HepG2 (cell line): ENCODE results near the gene SLC6A8. TPM values are rescaled to one million over a fixed set of nuclear protein-coding genes. Genes with fewer than 3 reads are reported as not detected.

Experiments used
- CBX2 ChIP-seq, 2 experiments: fragments of 200-600 bp in 1 of 2; sonication (generic); formaldehyde crosslinking in 1 of 2; IDR thresholded peaks; 2 replicates each; pipeline versions ENCODE4 v1.7.0 to v1.8.1; 2018 to 2022; ENCODE audit warnings: low read depth in 2 of 2, low read length in 1 of 2, mild to moderate bottlenecking in 1 of 2, missing genetic modification reagents in 1 of 2
- DMTF1 ChIP-seq: sonication (generic); formaldehyde crosslinking; IDR thresholded peaks from 2 replicates; pipeline ENCODE4 v1.4.0; 2020; ENCODE audit warnings: mild to moderate bottlenecking, missing genetic modification reagents
- HDAC1 ChIP-seq: sonication (generic); formaldehyde crosslinking; IDR thresholded peaks from 2 replicates; pipeline ENCODE4 v1.5.1; 2020; ENCODE audit warnings: mild to moderate bottlenecking, missing genetic modification reagents
- MTF2 ChIP-seq: sonication (generic); formaldehyde crosslinking; IDR thresholded peaks from 2 replicates; pipeline ENCODE4 v1.5.0; 2020; ENCODE audit warnings: missing genetic modification reagents, borderline replicate concordance
- PAX8 ChIP-seq: sonication (generic); formaldehyde crosslinking; IDR thresholded peaks from 2 replicates; pipeline ENCODE4 v1.8.0; 2022; ENCODE audit warnings: mild to moderate bottlenecking, missing genetic modification reagents, borderline replicate concordance
- SMC3 ChIP-seq: IDR thresholded peaks from 2 replicates; pipeline ENCODE4 v1.6.1; 2011; ENCODE audit warnings: low read length, improper control_type of control experiment
- SOX5 ChIP-seq: IDR thresholded peaks from 2 replicates; pipeline ENCODE4 v1.6.1; 2016; ENCODE audit warnings: borderline replicate concordance
- ZBTB7B ChIP-seq: sonication (generic); formaldehyde crosslinking; IDR thresholded peaks from 2 replicates; pipeline ENCODE4 v1.4.0; 2020; ENCODE audit warnings: missing genetic modification reagents
- ZEB1 ChIP-seq: IDR thresholded peaks from 2 replicates; pipeline ENCODE4 v1.6.1; 2012; ENCODE audit warnings: mild to moderate bottlenecking, low read depth, inconsistent platforms; ENCODE audit not compliant: insufficient replicate concordance
- ZFP90 ChIP-seq: sonication (generic); formaldehyde crosslinking; IDR thresholded peaks from 2 replicates; pipeline ENCODE4 v1.8.0; 2022; ENCODE audit warnings: missing genetic modification reagents, mild to moderate bottlenecking, inconsistent platforms, borderline replicate concordance
- ZNF263 ChIP-seq: sonication (generic); formaldehyde crosslinking; IDR thresholded peaks from 2 replicates; pipeline ENCODE4 v1.4.0; 2020; ENCODE audit warnings: missing genetic modification reagents
- ZNF333 ChIP-seq: sonication (generic); formaldehyde crosslinking; IDR thresholded peaks from 2 replicates; pipeline ENCODE4 v1.4.0; 2020; ENCODE audit warnings: mild to moderate bottlenecking, missing genetic modification reagents, borderline replicate concordance
- ZNF446 ChIP-seq: sonication (generic); formaldehyde crosslinking; IDR thresholded peaks from 2 replicates; pipeline ENCODE4 v1.5.0; 2020; ENCODE audit warnings: mild to moderate bottlenecking, missing genetic modification reagents
- ZNF563 ChIP-seq: sonication (generic); formaldehyde crosslinking; IDR thresholded peaks from 2 replicates; pipeline ENCODE4 v1.8.0; 2022; ENCODE audit warnings: mild to moderate bottlenecking, moderate library complexity, missing genetic modification reagents
- ZNF605 ChIP-seq: sonication (generic); formaldehyde crosslinking; IDR thresholded peaks from 2 replicates; pipeline ENCODE4 v1.8.0; 2022; ENCODE audit warnings: mild to moderate bottlenecking, missing genetic modification reagents
- ZNF749 ChIP-seq: sonication (generic); formaldehyde crosslinking; IDR thresholded peaks from 2 replicates; pipeline ENCODE4 v1.8.0; 2022; ENCODE audit warnings: mild to moderate bottlenecking, missing genetic modification reagents, moderate library complexity, borderline replicate concordance
- polyA plus RNA-seq, 8 experiments: library from polyadenylated mRNA; depleted of rRNA in 3 of 8; stranded (reverse) in 7 of 8; unstranded in 1 of 8; fragments of >200 nt; fragmentation: Illumina TruSeq in 4 of 8; extraction: Trizol in 4 of 8; gene quantifications; 2 replicates each; pipeline versions ENCODE4 v1.2.1 to v1.2.3, GENCODE V29; 2011 to 2016; ENCODE audit warnings: low read depth in 4 of 8, missing spikeins in 1 of 8, mixed read lengths in 1 of 8; ENCODE audit not compliant: insufficient read depth in 1 of 8
- total RNA-seq, 5 experiments: library from RNA; depleted of rRNA; stranded (reverse); fragments of >200 nt; fragmentation: Illumina TruSeq; extraction: Trizol; gene quantifications; 2 replicates each; pipeline ENCODE4 v1.2.3, GENCODE V29; 2016; ENCODE audit warnings: low read depth in 1 of 5
- TF ChIP-seq, protein P1 (sequence below): sonication (generic); formaldehyde crosslinking; IDR thresholded peaks from 2 replicates; pipeline ENCODE4 v1.5.0; 2020; ENCODE audit warnings: missing genetic modification reagents
- TF ChIP-seq, protein P2 (sequence below): sonication (generic); formaldehyde crosslinking; IDR thresholded peaks from 2 replicates; pipeline ENCODE4 v1.5.0; 2020; ENCODE audit warnings: mild to moderate bottlenecking, missing genetic modification reagents, moderate library complexity
- TF ChIP-seq, protein P3 (sequence below): sonication (generic); formaldehyde crosslinking; IDR thresholded peaks from 2 replicates; pipeline ENCODE4 v1.8.0; 2022; ENCODE audit warnings: missing genetic modification reagents, mild to moderate bottlenecking, inconsistent platforms, borderline replicate concordance
- TF ChIP-seq, protein P4 (sequence below): sonication (generic); formaldehyde crosslinking; IDR thresholded peaks from 2 replicates; pipeline ENCODE4 v1.8.1; 2023; ENCODE audit warnings: mild to moderate bottlenecking, inconsistent platforms, moderate library complexity, missing genetic modification reagents, borderline replicate concordance
- TF ChIP-seq, protein P5 (sequence below): IDR thresholded peaks from 2 replicates; pipeline ENCODE4 v1.6.1; 2016; ENCODE audit warnings: missing genetic modification reagents, missing compliant biosample characterization

The SLC6A8 gene
- total and polyA plus RNA-seq, 2 of the 13 experiments (the other 11 are each of a cell fraction or from before 2014, with no cell fraction given) = 13.9 to 176 TPM

- no peak for TF ChIP-seq DMTF1 (CRISPR knock-in tag)
- TF ChIP-seq, protein P1, sequence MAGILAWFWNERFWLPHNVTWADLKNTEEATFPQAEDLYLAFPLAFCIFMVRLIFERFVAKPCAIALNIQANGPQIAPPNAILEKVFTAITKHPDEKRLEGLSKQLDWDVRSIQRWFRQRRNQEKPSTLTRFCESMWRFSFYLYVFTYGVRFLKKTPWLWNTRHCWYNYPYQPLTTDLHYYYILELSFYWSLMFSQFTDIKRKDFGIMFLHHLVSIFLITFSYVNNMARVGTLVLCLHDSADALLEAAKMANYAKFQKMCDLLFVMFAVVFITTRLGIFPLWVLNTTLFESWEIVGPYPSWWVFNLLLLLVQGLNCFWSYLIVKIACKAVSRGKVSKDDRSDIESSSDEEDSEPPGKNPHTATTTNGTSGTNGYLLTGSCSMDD (CRISPR knock-in tag) = no peak
- TF ChIP-seq SOX5 (CRISPR knock-in tag) = no peak
- TF ChIP-seq, protein P2, sequence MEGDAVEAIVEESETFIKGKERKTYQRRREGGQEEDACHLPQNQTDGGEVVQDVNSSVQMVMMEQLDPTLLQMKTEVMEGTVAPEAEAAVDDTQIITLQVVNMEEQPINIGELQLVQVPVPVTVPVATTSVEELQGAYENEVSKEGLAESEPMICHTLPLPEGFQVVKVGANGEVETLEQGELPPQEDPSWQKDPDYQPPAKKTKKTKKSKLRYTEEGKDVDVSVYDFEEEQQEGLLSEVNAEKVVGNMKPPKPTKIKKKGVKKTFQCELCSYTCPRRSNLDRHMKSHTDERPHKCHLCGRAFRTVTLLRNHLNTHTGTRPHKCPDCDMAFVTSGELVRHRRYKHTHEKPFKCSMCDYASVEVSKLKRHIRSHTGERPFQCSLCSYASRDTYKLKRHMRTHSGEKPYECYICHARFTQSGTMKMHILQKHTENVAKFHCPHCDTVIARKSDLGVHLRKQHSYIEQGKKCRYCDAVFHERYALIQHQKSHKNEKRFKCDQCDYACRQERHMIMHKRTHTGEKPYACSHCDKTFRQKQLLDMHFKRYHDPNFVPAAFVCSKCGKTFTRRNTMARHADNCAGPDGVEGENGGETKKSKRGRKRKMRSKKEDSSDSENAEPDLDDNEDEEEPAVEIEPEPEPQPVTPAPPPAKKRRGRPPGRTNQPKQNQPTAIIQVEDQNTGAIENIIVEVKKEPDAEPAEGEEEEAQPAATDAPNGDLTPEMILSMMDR = peak; percentile 75
- TF ChIP-seq, protein P3, sequence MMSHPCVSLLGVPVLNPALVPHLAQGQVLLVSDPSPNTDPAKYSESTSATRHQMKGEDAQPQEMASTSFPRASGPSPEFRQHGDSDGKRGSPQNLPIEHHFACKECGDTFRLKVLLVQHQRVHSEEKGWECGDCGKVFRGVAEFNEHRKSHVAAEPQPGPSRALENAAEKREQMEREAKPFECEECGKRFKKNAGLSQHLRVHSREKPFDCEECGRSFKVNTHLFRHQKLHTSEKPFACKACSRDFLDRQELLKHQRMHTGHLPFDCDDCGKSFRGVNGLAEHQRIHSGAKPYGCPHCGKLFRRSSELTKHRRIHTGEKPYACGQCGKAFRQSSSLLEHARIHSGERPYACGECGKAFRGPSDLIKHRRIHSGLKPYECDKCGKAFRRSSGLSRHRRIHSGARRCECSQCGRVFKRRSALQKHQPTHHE (CRISPR knock-in tag) = no peak
- TF ChIP-seq ZNF749 (CRISPR knock-in tag) = no peak
- TF ChIP-seq HDAC1 (CRISPR knock-in tag) = no peak
- TF ChIP-seq ZFP90 = no peak
- TF ChIP-seq ZNF605 (CRISPR knock-in tag) = no peak
- TF ChIP-seq, protein P4, sequence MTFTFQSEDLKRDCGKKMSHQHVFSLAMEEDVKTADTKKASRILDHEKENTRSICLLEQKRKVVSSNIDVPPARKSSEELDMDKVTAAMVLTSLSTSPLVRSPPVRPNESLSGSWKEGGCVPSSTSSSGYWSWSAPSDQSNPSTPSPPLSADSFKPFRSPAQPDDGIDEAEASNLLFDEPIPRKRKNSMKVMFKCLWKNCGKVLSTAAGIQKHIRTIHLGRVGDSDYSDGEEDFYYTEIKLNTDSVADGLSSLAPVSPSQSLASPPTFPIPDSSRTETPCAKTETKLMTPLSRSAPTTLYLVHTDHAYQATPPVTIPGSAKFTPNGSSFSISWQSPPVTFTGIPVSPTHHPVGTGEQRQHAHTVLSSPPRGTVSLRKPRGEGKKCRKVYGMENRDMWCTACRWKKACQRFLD = no peak
- TF ChIP-seq, protein P5, sequence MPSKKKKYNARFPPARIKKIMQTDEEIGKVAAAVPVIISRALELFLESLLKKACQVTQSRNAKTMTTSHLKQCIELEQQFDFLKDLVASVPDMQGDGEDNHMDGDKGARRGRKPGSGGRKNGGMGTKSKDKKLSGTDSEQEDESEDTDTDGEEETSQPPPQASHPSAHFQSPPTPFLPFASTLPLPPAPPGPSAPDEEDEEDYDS (CRISPR knock-in tag) = no peak
- 0 out of 2 replicates have a peak, but pooled peaks have one; percentile 26 for TF ChIP-seq ZNF263 (CRISPR knock-in tag)
- no peak for TF ChIP-seq CBX2 (IDR thresholded peaks at IDR 0.05; ENCODE audit: low read depth, low read length)
- TF ChIP-seq CBX2 (CRISPR knock-in tag; IDR thresholded peaks at IDR 0.05; ENCODE audit: low read depth) = no peak
- no peak for TF ChIP-seq PAX8 (CRISPR knock-in tag)
- TF ChIP-seq MTF2 (CRISPR knock-in tag) = no peak
- TF ChIP-seq ZNF333 (CRISPR knock-in tag) = no peak
- no peak for TF ChIP-seq ZNF563 (CRISPR knock-in tag)
- no peak for TF ChIP-seq ZNF446 (CRISPR knock-in tag)
- TF ChIP-seq ZBTB7B (CRISPR knock-in tag) = 0 out of 2 replicates have a peak, but pooled peaks have one; percentile 55
- peak; percentile 10; the same call in 1 of the 2 replicates for TF ChIP-seq SMC3
- TF ChIP-seq ZEB1 = no peak
Measured at GRCh38 chrX:153669174-153669890, 18.4 kb upstream of the SLC6A8 start (continued).
